OCI-LY1 (cell line): ENCODE measurements around the gene GAS2L2.

ENCODE experiments used
- CTCF ChIP-seq: fragments of 200-600 bp; sonication (generic), shearing (Covaris generic); IDR thresholded peaks from 2 replicates; pipeline ENCODE4 v1.5.1; 2017; ENCODE audit warnings: mild to moderate bottlenecking, antibody characterized with exemption, low read length, moderate library complexity, mixed read lengths
- EZH2 ChIP-seq: fragments of 200-600 bp; sonication (generic), shearing (Covaris generic); IDR thresholded peaks from 2 replicates; pipeline ENCODE4 v1.8.0; 2017; ENCODE audit warnings: borderline replicate concordance, mixed run types, mild to moderate bottlenecking, antibody characterized with exemption, low read length, moderate library complexity, mixed read lengths

- no peak for TF ChIP-seq CTCF
- TF ChIP-seq EZH2: no peak
These were observed 20.3 kb downstream of the GAS2L2 start for GRCh38 chr17:35732806-35733136.
